GM13977 (cell line): ENCODE results near the gene CCDC27.

ENCODE experiments used
- DNase-seq: peaks from one replicate; pipeline ENCODE4 v3.0.0; 2012; ENCODE audit warnings: low spot score
- in situ Hi-C: fragments of 300-500 bp; cut with MboI; formaldehyde crosslinking; loops from one replicate; pipeline ENCODE4 v1.12.0; 2022; ENCODE audit warnings: low sequenced_read_pairs, low pct_unique_long_range_greater_than_20kb, mixed read lengths, inconsistent platforms; ENCODE audit not compliant: unreplicated experiment
- TF ChIP-seq, protein P1 (sequence below): IDR thresholded peaks from 2 replicates; pipeline ENCODE4 v1.5.1; 2012; ENCODE audit warnings: mild to moderate bottlenecking, control low read depth; ENCODE audit not compliant: insufficient read depth; ENCODE audit errors: extremely low read depth, missing control alignments

The CCDC27 gene

DNA sequence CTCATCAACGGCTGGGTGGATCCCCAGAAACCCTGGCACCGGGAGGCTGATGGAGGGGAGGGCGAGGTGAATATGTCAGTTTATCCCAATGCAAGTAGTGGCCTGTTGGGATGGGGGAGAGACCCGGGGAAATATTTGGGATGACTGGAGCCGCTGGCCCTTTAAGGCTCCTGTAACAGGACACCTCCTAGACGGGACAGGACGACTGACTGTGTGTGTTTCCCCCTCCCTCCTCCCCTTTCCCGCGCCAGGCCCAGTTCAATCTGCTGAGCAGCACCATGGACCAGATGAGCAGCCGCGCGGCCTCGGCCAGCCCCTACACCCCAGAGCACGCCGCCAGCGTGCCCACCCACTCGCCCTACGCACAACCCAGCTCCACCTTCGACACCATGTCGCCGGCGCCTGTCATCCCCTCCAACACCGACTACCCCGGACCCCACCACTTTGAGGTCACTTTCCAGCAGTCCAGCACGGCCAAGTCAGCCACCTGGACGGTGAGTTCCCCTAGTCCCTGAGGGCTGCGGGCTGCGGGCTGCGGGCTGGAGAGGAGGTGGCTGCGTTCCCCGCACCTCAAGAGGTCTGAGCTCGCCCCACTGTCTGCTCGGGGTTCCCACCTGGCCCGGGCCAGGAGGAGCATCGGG, 44.8 kb upstream of the CCDC27 start:
- in situ Hi-C loops: no loop called here
- TF ChIP-seq, protein P1, sequence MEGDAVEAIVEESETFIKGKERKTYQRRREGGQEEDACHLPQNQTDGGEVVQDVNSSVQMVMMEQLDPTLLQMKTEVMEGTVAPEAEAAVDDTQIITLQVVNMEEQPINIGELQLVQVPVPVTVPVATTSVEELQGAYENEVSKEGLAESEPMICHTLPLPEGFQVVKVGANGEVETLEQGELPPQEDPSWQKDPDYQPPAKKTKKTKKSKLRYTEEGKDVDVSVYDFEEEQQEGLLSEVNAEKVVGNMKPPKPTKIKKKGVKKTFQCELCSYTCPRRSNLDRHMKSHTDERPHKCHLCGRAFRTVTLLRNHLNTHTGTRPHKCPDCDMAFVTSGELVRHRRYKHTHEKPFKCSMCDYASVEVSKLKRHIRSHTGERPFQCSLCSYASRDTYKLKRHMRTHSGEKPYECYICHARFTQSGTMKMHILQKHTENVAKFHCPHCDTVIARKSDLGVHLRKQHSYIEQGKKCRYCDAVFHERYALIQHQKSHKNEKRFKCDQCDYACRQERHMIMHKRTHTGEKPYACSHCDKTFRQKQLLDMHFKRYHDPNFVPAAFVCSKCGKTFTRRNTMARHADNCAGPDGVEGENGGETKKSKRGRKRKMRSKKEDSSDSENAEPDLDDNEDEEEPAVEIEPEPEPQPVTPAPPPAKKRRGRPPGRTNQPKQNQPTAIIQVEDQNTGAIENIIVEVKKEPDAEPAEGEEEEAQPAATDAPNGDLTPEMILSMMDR: no peak
- DNase-seq: no peak

DNA sequence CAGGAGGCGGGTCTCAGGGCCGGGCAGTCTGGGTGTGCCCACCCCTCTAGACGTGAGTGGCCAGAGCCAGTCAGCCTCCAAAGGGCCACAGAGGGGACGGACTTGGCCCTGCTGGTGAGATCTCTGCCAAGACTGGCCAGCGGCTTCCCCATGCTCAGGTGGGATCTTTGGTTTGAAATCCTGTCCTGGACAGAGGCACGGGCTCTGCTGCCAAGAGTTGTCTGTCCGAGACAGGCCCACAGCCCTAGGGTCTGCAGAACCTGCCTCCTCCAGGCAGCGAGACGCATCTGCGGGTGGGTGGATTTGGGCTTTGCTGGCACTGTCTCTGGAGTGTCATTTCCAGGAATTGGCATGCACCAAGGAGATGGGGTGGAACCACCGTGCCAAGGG, 44.3 kb upstream of the CCDC27 start:
- no peak for DNase-seq
- in situ Hi-C loops: no loop called here
- TF ChIP-seq, protein P1: no peak

DNA sequence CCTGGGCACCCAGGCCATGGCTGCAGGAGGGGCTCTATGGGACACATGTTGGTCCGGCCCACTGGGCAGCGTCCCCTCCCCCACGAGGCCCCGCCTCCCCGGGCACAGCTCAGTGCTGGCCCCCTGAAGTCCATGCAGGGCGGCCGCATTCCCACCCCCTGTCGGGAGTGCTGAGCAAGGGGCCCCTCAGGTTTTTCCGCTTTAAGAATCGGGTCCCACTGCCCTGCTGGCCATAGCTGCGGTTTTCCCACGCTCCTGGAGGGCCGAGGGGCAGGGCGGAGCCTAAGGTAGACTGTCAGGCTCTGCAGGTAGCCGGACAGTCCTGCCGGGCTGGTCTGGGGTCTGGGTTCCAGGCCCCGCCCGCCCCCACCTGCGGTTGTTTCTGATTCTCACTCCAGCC, 43.5 kb upstream of the CCDC27 start:
- no peak for DNase-seq
- in situ Hi-C loops: no loop called here
- TF ChIP-seq, protein P1: no peak

DNA sequence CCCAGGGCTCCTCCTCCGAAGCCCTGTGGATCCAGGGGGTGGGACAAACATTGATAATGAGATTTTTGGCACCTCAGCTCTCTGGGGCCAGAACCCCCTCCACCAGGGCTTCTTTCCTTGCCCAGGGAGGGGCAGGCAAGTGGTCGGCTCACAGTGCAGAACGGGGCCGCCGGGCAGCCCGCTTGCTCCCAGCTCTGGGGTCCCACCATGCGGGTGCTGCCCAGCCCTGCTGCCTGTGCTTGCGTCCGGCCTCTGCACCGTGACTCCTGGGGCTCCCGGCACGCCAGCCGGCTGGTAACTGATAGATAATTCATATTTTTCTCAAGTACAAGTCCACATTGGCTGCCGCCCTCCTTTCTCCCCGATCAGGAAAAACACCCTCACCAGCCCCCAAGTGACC, 42.0 kb upstream of the CCDC27 start:
- no peak for DNase-seq
- in situ Hi-C loops: no loop called here
- TF ChIP-seq, protein P1: no peak

DNA sequence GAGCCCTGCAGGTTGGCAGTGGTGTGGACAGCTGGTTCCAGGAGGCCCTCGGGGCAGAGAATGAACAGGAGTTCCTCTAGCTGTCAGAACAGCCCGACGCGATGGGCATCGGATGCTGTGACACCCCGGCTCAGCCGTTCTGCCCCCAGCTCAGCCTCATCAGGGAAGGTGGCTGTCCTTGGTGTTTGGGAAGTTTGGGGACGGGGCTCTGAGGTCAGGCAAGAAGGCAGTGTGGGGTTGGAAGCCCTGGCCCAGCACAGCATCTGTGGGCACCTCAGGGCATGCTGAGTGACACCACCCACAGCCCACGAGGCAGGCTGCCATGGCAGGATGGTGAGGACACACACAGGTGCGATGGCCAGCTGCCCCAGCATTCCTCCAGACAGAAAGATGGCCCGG, 40.9 kb upstream of the CCDC27 start:
- in situ Hi-C loops: no loop called here
- TF ChIP-seq, protein P1: no peak
- no peak for DNase-seq

DNA sequence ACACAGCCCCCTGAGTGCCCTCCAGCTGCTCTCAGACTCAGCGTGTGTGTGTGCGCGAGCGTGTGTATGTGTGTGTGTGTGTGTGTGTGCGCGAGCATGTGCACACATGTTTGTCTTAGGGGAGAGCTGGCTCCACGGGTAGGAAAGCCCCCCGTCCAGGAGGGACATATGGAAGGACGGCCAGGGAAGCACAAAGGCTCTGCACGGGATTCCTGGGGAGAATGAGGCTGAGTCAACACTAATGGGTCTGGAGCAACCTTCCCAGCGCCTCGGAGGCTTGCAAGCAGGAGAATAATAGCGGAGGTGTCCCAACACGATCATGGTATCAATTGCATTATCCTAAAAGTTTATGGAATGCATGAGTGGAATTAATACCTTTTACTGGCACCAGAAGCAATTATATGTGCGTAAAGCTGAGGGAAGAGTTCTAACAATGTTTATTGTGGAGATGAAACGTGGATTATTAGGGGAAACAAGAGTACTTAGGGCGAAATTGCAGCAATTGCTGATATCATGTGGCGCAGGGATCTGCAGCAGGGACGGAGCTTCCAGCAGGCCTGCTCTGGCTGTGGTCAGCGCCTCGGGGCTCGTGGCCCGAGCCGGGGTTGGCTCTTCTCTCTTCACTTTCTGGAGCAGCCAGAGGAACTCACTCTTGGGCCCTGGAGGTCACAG, 40.3 kb upstream of the CCDC27 start:
- in situ Hi-C loops: no loop called here
- TF ChIP-seq, protein P1: no peak

More for the DNA sequence above, 40.3 kb upstream of the CCDC27 start:
- no peak for DNase-seq
